Measurements from ENCODE around the gene KIF19. TPM values are rescaled to one million over a fixed set of nuclear protein-coding genes. Genes with fewer than 3 reads are reported as not detected.
A peak's percentile ranks its signal among the peaks of the same experiment; 100 is the strongest.

Gene KIF19
- total and polyA plus RNA-seq, 3 donors from 2014 or later: 2.0 to 3.3 (median 3.0) TPM

DNA sequence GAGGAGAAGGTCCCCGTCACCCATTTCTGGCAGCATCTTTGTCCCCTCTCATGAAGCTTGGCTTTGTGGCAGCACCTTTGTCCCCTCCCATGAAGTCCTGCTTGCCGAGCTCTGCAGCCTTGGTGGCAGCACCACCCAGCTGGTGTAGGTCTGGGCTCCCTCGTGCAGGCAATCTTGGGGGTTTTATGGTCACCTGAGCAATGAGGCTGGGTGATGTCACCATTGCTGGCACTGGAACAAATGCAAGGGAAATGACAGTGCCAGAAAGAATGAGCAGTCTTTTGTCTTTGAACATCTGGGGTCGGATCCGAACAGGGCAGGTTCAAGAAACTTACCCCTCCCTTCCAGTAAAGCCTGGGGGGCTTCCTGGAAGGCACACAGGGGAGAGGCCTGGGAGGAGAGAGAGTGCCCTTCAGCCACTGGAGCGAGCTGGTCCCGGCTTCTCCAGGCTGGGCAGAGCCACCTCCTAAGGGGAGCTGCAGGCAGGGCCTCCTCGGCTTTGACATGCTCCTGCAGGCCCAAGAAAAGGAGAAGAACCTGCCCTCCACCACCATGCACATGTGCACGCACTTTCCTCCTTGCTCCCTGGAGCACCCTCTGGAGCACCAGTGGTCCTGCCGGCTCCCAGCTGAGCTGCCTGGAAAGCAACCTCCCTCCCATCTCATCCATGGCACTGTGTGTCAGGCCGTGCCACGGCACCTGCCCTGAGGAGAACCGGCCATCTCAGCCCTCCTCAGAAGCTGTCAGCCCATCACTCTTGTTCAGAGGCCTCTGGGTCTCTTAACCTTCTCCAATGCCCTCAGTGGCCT, 19.6 kb downstream of the KIF19 start:
- DNase-seq: no peak
- WGBS, 2 donors: 81 to 91% methylated on average over 10 to 12 of the region's 13 CpGs
- Histone ChIP-seq H3K9me3 (no peaks in the 10 kb centered on the region), H3K36me3 (ENCODE audit: low read depth, missing control alignments) (no peaks in the 10 kb centered on the region), H3K4me1 (no peaks in the 10 kb centered on the region), H3K27ac (no peak overlapping the region), H3K4me3 (no peak overlapping the region), H3K27me3 (no peaks in the 10 kb centered on the region)
- intact Hi-C loops (cut with DNase I; ENCODE audit: low total_unique reads): no loop called here
- TF ChIP-seq, protein P1, sequence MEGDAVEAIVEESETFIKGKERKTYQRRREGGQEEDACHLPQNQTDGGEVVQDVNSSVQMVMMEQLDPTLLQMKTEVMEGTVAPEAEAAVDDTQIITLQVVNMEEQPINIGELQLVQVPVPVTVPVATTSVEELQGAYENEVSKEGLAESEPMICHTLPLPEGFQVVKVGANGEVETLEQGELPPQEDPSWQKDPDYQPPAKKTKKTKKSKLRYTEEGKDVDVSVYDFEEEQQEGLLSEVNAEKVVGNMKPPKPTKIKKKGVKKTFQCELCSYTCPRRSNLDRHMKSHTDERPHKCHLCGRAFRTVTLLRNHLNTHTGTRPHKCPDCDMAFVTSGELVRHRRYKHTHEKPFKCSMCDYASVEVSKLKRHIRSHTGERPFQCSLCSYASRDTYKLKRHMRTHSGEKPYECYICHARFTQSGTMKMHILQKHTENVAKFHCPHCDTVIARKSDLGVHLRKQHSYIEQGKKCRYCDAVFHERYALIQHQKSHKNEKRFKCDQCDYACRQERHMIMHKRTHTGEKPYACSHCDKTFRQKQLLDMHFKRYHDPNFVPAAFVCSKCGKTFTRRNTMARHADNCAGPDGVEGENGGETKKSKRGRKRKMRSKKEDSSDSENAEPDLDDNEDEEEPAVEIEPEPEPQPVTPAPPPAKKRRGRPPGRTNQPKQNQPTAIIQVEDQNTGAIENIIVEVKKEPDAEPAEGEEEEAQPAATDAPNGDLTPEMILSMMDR (IDR thresholded peaks at IDR 0.05): no peak
- no peak for TF ChIP-seq POLR2A (IDR thresholded peaks at IDR 0.05)

DNA sequence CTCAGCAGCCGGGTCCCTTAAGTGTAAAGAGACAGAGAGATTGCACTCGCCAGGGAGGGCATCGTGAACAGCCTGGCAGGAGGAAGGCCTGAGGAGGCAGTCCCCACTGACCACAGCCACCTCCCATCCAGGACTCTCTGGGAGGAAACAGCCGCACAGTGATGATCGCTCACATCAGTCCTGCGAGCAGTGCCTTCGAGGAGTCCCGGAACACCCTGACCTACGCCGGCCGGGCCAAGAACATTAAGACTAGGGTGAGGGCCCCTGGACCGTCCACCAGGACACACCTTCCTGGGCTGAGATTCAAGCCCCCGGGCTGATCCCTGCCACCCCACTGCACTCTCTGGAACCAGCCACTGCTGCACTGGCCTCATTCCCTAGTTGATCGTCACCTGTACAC, 21.6 kb downstream of the KIF19 start:
- no peak for DNase-seq
- intact Hi-C loops (cut with DNase I; ENCODE audit: low total_unique reads): no loop called here
- WGBS, 2 donors: 72 to 79% methylated on average over 11 to 14 of the region's 14 CpGs
- Histone ChIP-seq H3K4me1 (no peaks in the 10 kb centered on the region), H3K4me3 (no peak overlapping the region), H3K36me3 (ENCODE audit: low read depth, missing control alignments) (no peaks in the 10 kb centered on the region), H3K27ac (no peak overlapping the region), H3K27me3 (no peaks in the 10 kb centered on the region), H3K9me3 (no peaks in the 10 kb centered on the region)
- no peak for TF ChIP-seq POLR2A (IDR thresholded peaks at IDR 0.05)
- TF ChIP-seq, protein P1 (IDR thresholded peaks at IDR 0.05): no peak

DNA sequence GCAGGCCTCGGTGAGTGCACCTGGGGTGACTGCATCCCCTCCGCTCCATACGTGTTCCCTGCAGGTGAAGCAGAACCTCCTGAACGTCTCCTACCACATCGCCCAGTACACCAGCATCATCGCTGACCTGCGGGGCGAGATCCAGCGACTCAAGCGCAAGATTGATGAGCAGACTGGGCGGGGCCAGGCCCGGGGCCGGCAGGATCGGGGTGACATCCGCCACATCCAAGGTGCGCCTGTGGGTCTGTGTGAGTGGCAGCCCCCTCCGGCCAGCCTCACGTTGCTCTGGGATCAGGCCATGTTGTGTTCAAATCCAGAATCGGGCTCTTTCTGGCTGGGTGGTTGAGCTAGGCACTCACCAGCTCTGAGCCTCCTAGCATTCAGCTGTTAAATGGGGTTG, 23.1 kb downstream of the KIF19 start:
- TF ChIP-seq POLR2A (IDR thresholded peaks at IDR 0.05): no peak
- 80% methylated on average over 16 to 19 of the region's 19 CpGs for WGBS, 2 donors
- intact Hi-C loops (cut with DNase I; ENCODE audit: low total_unique reads): no loop called here

DNA sequence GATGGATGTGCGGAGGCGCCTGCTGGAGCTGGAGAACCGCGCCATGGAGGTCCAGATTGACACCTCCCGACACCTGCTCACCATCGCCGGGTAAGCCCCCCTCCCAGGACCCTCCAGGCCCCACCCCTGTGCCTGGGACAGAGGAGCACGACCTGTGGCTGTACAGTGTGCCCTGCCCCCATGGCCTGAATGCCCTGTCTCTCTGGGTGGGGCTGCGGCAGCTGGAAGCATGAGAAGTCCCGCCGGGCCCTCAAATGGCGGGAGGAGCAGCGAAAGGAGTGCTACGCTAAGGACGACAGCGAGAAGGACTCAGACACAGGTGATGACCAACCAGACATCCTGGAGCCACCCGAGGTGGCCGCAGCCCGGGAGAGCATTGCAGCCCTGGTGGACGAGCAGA, 24.5 kb downstream of the KIF19 start:
- intact Hi-C loops (cut with DNase I; ENCODE audit: low total_unique reads): no loop called here
- H3K9me3 ChIP-seq: no peaks in the 10 kb centered on the region
- TF ChIP-seq, protein P1 (IDR thresholded peaks at IDR 0.05): no peak
- no peak for TF ChIP-seq POLR2A (IDR thresholded peaks at IDR 0.05)
- H3K27me3 ChIP-seq: no peaks in the 10 kb centered on the region
- no peak overlapping the region for H3K4me3 ChIP-seq
- 82 to 90% methylated on average over 10 to 20 of the region's 20 CpGs for WGBS, 2 donors
- no peak for DNase-seq
- H3K4me1 ChIP-seq: no peaks in the 10 kb centered on the region
- no peaks in the 10 kb centered on the region for H3K36me3 ChIP-seq (ENCODE audit: low read depth, missing control alignments)
- no peak overlapping the region for H3K27ac ChIP-seq

More for the DNA sequence above, 23.1 kb downstream of the KIF19 start:
- no peaks in the 10 kb centered on the region for H3K4me1 ChIP-seq
- H3K9me3 ChIP-seq: no peaks in the 10 kb centered on the region
- H3K36me3 ChIP-seq (ENCODE audit: low read depth, missing control alignments): no peaks in the 10 kb centered on the region
- no peak for DNase-seq
- H3K27me3 ChIP-seq: no peaks in the 10 kb centered on the region
- H3K4me3 ChIP-seq: no peak overlapping the region
- H3K27ac ChIP-seq: no peak overlapping the region

DNA sequence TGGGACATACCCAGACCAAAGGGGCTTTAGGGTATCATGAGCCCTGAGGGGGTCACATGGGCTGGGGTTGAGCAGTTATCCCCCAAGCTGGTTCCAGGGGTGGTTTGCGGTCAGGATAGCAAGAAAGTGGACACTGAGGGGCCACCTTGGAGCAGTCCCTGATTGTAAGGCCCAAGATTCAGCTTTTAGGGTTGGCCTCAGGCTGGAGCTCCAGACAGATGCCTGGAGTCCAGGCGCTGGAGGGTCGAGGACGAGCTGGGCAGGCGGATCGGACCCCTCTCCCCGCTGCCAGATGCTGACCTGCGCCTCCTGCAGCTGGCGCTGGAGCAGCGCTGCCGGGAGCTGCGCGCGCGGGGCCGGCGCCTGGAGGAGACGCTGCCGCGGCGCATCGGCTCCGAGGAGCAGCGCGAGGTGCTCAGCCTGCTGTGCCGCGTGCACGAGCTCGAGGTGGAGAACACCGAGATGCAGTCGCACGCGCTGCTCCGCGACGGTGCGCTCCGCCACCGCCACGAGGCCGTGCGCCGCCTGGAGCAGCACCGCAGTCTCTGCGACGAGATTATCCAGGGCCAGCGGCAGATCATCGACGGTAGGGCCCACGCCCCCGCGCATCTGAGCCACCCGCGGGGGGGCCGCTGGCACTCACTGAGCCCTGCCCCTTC, 25.7 kb downstream of the KIF19 start:
- 3 to 52% methylated on average over 2 to 55 of the region's 55 CpGs for WGBS, 2 donors
- Histone ChIP-seq H3K4me1 (no peaks in the 10 kb centered on the region), H3K4me3 (peak overlapping the region in 1 of 2 donors; percentile 3), H3K27me3 (no peaks in the 10 kb centered on the region), H3K27ac (no peak overlapping the region), H3K9me3 (no peaks in the 10 kb centered on the region), H3K36me3 (ENCODE audit: low read depth, missing control alignments) (no peaks in the 10 kb centered on the region)
- intact Hi-C loops (cut with DNase I; ENCODE audit: low total_unique reads): no loop called here
- DNase-seq: peak; percentile 20
- TF ChIP-seq, protein P1 (IDR thresholded peaks at IDR 0.05): no peak
- TF ChIP-seq POLR2A (IDR thresholded peaks at IDR 0.05): no peak

Measured in testis (tissue), 3 donors.